Cardiac fibroblast (primary cell): ENCODE data around the gene PA2G4.

Experiments
- DNase-seq, 2 donors: peaks; one replicate each; pipeline versions ENCODE4 v3.0.0 to v3.0.0-alpha.2; 2010; ENCODE audit warnings: low read depth in 2 of 2
- H3K4me3 ChIP-seq, 2 donors: replicated peaks in 1 of 2; 1 replicate in 1 of 2; 2 replicates in 1 of 2; pipeline ENCODE4 v1.5.1; 2011; ENCODE audit warnings: low read depth in 2 of 2, low read length in 2 of 2, mild to moderate bottlenecking in 2 of 2, moderate library complexity in 1 of 2
- CTCF ChIP-seq: IDR thresholded peaks from one replicate; pipeline ENCODE4 v1.5.1; 2011; ENCODE audit warnings: low read depth, mild to moderate bottlenecking, low read length, inconsistent platforms

The PA2G4 gene

GRCh38 chr12:56084958-56085543 lies 19.3 kb upstream of the PA2G4 start:
- TF ChIP-seq CTCF, result peak; percentile 53
- peak in 1 of 2 donors; percentile 9 for DNase-seq
- H3K4me3 ChIP-seq, result no peak overlapping the region

GRCh38 chr12:56086096-56086495 lies 18.3 kb upstream of the PA2G4 start:
- DNase-seq, result no peak
- TF ChIP-seq CTCF, result no peak
- H3K4me3 ChIP-seq, result no peak overlapping the region

- no peak for TF ChIP-seq CTCF
- DNase-seq, result no peak
Measured at GRCh38 chr12:56086608-56087007, 17.8 kb upstream of the PA2G4 start.

GRCh38 chr12:56087220-56087619 lies 17.1 kb upstream of the PA2G4 start:
- TF ChIP-seq CTCF, result no peak
- no peak overlapping the region for H3K4me3 ChIP-seq
- DNase-seq, result peak in 1 of 2 donors; percentile 42

More at GRCh38 chr12:56086608-56087007, 17.8 kb upstream of the PA2G4 start:
- no peak overlapping the region for H3K4me3 ChIP-seq

GRCh38 chr12:56097738-56098137 lies 6.6 kb upstream of the PA2G4 start:
- no peak for DNase-seq
- no peak for TF ChIP-seq CTCF
- no peak overlapping the region for H3K4me3 ChIP-seq

- DNase-seq, result no peak
- no peak for TF ChIP-seq CTCF
- no peak overlapping the region for H3K4me3 ChIP-seq
Measured at GRCh38 chr12:56098592-56098991, 5.8 kb upstream of the PA2G4 start.

- no peak overlapping the region for H3K4me3 ChIP-seq
- TF ChIP-seq CTCF, result no peak
- no peak for DNase-seq
Measured at GRCh38 chr12:56099787-56100186, 4.6 kb upstream of the PA2G4 start.
